HepG2 (cell line): ENCODE data around the gene MINDY3. TPM values are rescaled to one million over a fixed set of nuclear protein-coding genes. Genes with fewer than 3 reads are reported as not detected.

Experiments
- CEBPZ ChIP-seq: IDR thresholded peaks from 2 replicates; pipeline ENCODE4 v1.6.1; 2012; ENCODE audit warnings: low read length, improper control_type of control experiment
- KAT8 ChIP-seq: IDR thresholded peaks from 2 replicates; pipeline ENCODE4 v1.6.1; 2016; ENCODE audit warnings: missing genetic modification reagents, missing compliant biosample characterization
- LRRFIP1 ChIP-seq: sonication (generic); formaldehyde crosslinking; conservative IDR thresholded peaks from 2 replicates; pipeline ENCODE4 v1.4.0; 2020; ENCODE audit warnings: missing genetic modification reagents
- MTA1 ChIP-seq: sonication (generic); formaldehyde crosslinking; IDR thresholded peaks from 2 replicates; pipeline ENCODE4 v1.4.0; 2020; ENCODE audit warnings: missing genetic modification reagents, mild to moderate bottlenecking, borderline replicate concordance
- MXD3 ChIP-seq: IDR thresholded peaks from 2 replicates; pipeline ENCODE4 v1.6.1; 2016; ENCODE audit warnings: mild to moderate bottlenecking, missing biosample characterization, missing genetic modification reagents
- USF2 ChIP-seq, 2 experiments: sonication (generic) in 1 of 2; formaldehyde crosslinking in 1 of 2; IDR thresholded peaks; 2 replicates each; pipeline versions ENCODE4 v1.5.1 to v1.6.1; 2011 to 2020; ENCODE audit warnings: borderline replicate concordance in 1 of 2, low read depth in 1 of 2, low read length in 1 of 2, mild to moderate bottlenecking in 1 of 2, missing genetic modification reagents in 1 of 2, moderate library complexity in 1 of 2
- WIZ ChIP-seq: sonication (generic); formaldehyde crosslinking; IDR thresholded peaks from 2 replicates; pipeline ENCODE4 v1.5.1; 2020; ENCODE audit warnings: mild to moderate bottlenecking, missing genetic modification reagents
- ZNF225 ChIP-seq: sonication (generic); formaldehyde crosslinking; IDR thresholded peaks from 2 replicates; pipeline ENCODE4 v1.4.0; 2020; ENCODE audit warnings: mild to moderate bottlenecking, missing genetic modification reagents
- ZNF251 ChIP-seq: sonication (generic); formaldehyde crosslinking; IDR thresholded peaks from 2 replicates; pipeline ENCODE4 v1.9.0; 2021; ENCODE audit warnings: mild to moderate bottlenecking, missing genetic modification reagents
- ZNF674 ChIP-seq: sonication (generic); formaldehyde crosslinking; IDR thresholded peaks from 2 replicates; pipeline ENCODE4 v1.5.0; 2020; ENCODE audit warnings: low read depth, mild to moderate bottlenecking, missing genetic modification reagents
- polyA plus RNA-seq, 8 experiments: library from polyadenylated mRNA; depleted of rRNA in 3 of 8; stranded (reverse) in 7 of 8; unstranded in 1 of 8; fragments of >200 nt; fragmentation: Illumina TruSeq in 4 of 8; extraction: Trizol in 4 of 8; gene quantifications; 2 replicates each; pipeline versions ENCODE4 v1.2.1 to v1.2.3, GENCODE V29; 2011 to 2016; ENCODE audit warnings: low read depth in 4 of 8, missing spikeins in 1 of 8, mixed read lengths in 1 of 8; ENCODE audit not compliant: insufficient read depth in 1 of 8
- total RNA-seq, 5 experiments: library from RNA; depleted of rRNA; stranded (reverse); fragments of >200 nt; fragmentation: Illumina TruSeq; extraction: Trizol; gene quantifications; 2 replicates each; pipeline ENCODE4 v1.2.3, GENCODE V29; 2016; ENCODE audit warnings: low read depth in 1 of 5

MINDY3 gene
- total and polyA plus RNA-seq, 2 of the 13 experiments (the other 11 are each of a cell fraction or from before 2014, with no cell fraction given) = 6.4 to 17.5 TPM

GRCh38 chr10:15754937-15755336, 105.4 kb downstream of the MINDY3 start (continued):
- TF ChIP-seq USF2 (IDR thresholded peaks at IDR 0.05; ENCODE audit: low read depth, low read length) (no peak), USF2 (CRISPR knock-in tag; IDR thresholded peaks at IDR 0.05; ENCODE audit: borderline replicate concordance) (no peak), KAT8 (no peak), MTA1 (CRISPR knock-in tag) (no peak), ZNF251 (CRISPR knock-in tag) (no peak), LRRFIP1 (CRISPR knock-in tag) (no peak), MXD3 (CRISPR knock-in tag) (no peak), ZNF225 (no peak), CEBPZ (no peak), WIZ (CRISPR knock-in tag) (no peak), ZNF674 (no peak)
